ENCODE data around the gene INPP4B.
"Not testable (repeated sequence)": the region's sequence is repeated elsewhere in the genome, so short reads cannot be mapped to it uniquely, and the experiment has no call there.

INPP4B gene

DNA sequence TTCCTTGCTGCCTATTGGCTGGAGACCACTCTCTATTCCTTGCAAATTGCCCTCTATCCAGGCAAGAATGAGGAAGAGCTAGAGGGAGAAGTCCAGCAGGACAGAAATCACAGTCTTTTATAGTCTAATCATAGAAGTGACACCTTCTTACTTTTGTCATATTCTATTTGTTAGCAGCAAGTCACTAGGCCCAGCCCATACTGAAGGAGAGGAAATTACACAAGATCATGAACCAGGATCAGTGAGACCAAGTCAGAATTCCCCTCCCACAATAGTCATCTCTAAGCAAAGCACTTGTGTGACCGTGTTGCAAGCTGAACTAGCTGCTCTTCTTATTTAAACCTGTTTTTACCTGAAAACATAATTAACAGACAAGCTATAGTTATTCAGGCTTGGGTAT lies 317.7 kb downstream of the INPP4B start:
- DNase-seq = no peak

DNA sequence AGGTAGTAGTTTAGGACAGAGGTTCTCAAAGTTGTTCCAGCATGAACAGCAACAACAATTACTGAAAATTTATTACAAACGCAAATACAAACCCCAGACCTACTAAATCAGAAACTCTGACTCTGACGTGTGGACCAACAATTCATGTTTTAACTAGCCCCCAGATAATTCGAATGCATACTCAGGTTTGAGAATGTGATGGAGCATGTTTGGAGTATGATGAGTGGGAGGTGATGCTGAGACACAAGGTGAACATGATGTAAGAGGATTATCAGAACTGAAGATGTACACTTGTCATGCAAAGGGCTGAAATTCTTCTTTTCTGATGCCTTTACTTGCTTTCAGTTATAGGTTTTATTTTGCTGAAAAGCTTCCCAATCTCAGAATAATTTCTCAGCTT lies 323.0 kb downstream of the INPP4B start:
- no peak for DNase-seq

DNA sequence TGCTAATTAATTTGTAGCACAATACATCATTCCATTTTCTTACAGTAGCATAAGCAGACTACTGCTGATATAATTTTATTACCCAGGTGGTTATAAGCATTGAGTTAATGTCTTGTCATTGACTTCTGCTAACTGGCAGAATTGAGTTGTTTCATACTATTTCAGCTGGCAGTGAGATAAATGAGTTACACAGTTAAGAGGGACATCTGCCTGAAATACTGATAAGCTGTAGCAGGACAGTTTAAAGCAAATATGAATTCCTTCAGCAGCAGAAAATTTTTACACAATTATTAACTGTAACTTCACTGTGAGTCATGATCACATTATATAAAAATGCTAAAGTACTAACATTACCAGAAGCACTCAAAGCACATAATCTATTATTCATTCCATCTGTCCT lies 326.8 kb downstream of the INPP4B start:
- DNase-seq = no peak

DNA sequence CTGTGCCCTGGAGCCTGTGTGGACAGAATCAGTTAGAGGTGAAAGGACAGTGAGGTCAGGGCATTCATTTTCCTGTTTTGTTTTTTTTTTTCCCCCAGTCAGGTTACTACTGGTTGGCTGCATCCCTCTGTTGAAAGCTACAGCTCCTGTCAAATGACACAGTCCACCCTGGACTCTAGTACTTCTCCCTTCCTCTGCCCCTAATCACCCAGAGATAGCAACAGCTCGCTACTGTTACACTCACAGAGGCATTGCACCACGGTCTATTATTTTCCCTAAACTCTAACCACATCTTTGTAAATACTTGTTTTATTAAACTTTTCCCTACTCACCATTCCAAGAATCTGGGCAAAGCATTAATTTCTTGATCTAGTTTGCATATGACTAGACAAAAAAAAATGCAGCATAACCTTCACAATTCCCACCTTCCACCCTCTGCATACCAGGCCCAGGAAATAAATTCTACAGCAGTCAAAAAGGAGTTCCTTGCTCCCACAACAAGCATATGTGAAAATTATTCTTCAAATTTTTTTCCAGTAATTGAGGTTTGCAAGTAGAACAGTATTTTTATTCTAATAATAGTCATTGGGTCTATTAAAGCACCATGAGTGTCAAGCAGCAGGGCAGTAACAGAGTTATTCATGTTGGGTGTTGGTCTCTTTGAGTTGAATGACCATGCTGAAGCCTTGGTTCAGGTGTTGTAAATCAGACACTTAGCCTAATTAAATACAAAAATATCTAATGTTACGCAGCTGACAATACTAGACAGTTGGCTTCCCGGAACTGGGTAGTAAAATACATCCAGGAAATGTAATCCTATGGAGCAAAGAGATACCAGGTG lies 329.2 kb downstream of the INPP4B start:
- DNase-seq = no peak

DNA sequence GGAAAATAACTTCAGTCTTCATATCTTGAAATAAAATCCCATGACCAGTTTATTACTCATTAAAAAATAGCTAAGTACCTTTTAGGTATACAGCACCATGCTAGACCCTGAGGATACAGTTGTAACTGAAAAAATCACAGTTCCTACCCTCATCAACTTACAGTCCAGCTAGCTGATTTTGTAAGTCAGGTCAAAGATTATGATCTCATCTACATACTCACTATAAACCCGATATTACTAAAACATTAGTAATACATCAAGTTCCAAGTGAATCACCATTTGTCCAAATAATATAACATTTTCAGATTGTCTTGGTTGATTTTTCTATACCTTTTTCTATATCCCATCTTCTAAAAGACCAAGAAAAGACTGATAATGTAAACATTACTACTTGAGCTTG lies 333.9 kb downstream of the INPP4B start:
- DNase-seq = no peak

DNA sequence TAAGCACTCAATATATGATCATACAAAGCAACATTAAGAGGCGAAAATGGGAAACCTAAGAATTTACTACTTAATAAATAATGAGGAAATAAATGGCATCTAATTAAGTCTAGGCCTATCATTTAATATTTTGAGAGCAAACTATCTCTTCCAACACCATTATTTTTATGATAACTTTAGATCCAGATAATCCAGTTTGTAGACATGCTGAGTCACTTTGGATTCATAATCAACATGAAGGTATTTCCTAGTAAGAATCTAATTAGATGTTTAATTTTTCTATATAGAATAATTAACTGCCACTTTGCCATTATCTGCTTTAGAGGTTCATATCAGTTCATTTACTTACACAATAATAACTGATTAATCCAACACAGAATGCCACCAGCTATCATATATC lies 336.2 kb downstream of the INPP4B start:
- no peak for DNase-seq

DNA sequence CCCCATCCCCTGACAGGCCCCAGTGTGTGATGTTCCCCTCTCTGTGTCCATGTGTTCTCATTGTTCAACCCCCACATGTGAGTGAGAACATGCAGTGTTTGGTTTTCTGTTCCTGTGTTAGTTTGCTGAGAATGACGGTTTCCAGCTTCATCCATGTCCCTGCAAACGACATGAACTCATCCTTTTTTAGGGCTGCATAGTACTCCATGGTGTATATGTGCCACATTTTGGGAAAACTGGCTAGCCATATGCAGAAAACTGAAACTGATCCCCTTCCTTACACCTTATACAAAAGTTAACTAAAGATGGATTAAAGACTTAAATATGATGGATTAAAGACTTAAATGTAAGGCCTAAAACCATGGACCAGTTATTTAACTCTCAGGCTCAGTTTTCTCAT lies 336.7 kb downstream of the INPP4B start:
- DNase-seq = not testable (repeated sequence)

DNA sequence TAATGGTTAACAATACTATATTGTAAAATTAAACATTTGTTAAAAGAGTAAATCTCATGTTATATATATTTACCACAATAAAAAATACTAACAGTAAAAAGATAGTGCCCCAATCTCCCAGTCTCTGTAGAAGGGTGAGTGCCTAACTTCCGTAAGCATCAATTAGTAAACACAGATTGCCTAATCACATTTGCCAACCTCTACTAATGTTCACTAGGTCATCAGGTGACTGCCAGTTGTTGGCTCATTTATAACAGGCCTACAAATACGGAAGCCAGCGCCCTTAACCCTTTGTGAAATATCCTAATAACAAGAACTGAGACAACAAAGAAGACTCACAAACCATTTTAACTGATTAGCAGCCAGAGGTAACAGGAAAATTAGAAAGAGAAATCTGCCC lies 345.1 kb downstream of the INPP4B start:
- peak; percentile 58 for DNase-seq

DNA sequence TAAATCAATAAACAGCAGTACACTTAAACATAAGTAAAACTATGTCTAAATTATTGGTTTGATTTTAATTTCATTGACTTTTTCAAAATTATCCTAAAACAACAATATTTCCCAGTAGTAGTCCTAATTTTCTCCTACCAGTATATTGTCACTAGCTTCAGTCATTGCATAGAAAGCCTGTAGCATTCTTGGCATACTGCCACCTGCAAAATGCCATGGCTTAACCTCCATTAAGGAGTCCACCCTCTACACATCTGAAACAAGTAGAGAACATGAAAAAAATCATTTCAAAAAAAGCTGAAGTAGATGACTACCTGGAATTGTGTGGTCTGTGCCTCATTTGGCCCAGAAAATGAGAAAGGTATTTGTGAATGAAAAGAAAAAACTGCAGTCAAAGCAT lies 348.5 kb downstream of the INPP4B start:
- no peak for DNase-seq

DNA sequence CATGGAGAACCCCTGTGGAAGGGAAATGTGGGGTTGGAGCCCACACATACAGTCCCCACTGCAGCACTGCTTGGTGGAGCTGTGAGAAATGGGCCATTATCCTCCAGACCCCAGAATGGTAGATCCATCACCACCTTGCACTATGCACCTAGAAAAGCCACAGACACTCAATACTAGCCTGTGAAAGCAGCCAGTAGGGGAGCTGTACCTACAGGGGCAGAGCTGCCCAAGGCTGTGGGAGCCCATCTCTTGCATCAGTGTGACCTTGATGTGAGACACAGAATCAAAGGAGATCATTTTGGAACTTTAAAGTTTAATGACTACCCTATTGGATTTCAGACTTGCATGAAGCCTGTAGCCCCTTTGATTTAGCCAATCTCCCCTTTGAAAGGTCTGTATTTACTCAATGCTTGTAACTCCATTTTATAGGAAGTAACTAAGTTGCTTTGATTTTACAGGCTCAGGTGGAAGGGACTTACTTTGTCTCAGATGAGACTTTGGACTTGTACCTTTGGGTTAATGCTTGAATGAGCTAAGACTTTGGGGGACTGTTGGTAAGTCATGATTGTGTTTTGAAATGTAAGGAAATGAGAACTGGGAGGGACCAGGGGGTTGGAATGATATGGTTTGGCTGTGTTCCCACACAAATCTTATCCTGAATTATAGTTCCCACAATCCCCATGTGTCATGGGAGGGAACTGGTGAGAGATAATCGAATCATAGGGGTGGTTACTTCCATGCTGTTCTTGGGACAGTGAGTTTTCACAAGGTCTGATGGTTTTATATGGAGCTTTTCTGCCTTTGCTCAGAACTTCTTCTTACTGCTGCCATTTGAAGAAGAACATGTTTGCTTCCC lies 352.6 kb downstream of the INPP4B start:
- DNase-seq = no peak

DNA sequence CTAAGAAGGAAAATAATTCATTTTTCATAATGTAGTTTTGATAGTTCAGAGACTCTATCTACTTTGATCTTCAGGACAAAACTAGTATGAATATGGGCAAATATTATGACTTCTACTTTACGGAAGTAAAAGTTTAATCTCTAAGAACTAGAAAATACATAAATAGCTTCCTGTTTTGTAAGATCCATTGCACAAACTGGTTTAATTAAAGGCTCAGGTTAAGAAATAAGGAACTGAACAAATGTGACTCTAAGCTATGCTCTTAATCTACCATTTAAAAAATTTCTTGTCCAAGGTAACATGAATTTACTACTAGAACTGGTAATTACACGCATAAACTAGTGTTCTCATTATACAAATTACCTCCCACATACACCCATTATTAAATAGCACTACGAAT lies 360.6 kb downstream of the INPP4B start:
- DNase-seq = no peak

DNA sequence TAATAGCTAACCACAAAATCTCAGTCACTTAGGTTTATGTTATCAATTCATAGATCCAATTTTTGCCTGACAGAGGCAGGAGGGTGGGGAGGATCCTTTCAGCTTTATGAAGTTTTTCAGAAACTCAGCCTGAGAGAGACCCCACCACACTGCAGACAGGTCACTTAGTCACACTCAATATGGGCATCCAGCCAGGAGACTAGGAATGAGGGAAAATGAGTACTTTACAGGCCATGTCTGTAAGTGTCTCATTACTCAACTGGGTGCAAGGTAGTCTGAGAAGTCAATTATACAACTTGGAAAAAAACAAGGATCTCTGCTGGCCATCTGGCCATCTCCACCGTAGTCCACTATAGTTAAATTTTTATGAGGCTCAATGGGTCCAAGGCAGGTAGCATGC lies 365.9 kb downstream of the INPP4B start:
- no peak for DNase-seq

DNA sequence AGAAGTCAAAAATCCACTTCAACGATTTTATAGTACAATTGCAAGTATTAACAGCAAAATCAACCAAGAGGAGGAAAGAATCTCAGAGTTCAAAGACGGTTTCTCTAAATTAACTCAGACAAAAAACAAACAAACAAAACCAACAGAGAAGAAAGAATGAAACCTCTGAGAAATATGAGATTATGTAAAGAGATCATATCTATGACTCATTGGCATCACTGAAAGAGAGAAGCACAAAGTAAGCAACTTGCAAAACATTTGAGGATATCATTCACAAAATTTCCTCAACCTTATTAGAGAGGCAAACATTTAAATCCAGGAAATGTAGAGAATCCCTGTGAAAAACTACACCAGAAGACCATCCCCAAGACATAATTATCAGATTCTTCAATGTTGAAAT lies 370.4 kb downstream of the INPP4B start:
- peak; percentile 68 for DNase-seq

DNA sequence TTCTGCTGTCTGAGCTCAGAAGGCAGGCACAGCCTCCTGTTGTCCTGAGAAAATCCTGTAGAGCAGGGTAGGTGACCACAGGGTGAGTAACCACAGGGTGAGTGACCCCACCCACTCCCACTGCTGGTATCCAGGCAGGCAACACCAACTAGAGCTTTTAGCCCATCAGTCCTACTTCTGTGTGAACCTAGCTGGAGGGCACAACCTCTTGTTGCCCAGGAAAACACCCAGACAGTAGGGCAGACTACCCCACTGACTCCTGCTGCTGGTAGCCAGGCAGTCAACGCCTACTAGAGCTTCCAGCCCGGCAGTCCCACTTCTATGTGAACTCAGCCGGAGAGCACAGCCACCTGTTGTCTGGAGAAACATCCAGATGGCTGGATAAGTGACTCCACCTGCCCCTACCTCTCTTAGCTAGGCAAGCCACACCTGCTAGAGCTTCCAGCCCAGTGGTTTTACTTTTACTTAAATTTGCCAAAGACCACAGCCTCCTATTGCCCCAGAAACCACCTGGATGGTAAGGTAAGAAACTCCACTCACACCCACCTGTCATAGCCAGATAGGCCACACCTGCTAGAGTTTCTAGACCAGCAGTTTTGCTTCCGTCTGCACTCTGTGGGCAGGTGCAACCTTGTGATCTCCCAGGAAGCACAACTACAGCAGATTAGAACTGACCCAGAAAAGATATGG lies 371.6 kb downstream of the INPP4B start:
- peak; percentile 98 for DNase-seq

DNA sequence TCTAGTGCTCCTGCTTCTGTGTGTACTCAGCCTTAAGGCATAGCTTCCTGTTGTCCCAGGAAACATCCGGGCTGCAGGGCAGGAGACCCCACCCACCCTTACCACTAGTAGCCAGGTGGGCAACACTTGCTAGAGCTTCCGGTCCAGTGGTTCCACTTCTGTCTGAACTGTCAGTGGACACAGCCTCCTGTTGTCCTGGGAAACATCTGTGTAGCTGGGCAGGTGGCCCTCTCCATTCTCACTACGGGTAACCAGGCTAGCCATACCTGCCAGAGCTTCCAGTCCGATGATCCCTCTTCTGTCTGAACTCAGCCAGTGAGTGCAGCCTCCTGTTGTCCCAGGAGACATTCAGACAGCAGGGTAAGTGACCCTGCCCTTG lies 372.2 kb downstream of the INPP4B start:
- no peak for DNase-seq

DNA sequence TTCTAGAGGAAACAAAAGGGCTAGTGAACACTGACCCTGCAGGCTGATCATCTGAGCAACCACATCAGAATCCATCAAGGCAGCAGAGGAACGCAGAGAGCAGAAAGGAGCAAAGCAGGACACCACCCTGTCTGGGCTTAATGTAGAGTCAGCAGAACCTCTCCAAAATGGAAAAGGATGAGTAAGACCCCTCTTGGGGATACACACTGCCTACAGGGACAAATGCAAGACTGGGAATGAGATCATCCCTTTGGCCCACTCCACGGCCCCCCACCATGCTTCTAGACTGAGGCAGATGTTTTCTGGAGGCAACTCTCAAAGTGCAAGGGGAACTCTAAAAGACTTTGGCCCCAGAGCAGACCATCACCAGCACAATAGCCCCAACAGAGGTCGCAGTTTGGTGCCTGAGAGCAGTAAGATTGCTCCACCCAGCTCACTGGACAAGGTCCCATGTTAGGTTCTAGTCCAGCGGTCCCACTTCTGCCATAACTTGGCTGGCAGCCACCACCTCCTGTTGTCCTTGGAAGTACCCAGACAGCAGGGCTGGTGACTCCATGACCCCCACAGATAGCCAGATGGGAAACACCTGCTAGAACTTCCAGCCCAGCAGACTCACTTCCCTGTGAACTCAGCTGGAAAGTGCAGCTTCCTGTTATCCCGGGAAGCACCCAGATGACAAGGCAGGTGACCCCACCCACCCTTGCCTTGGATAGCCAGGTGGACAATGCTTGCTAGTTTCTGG lies 372.7 kb downstream of the INPP4B start:
- DNase-seq = peak; percentile 94

DNA sequence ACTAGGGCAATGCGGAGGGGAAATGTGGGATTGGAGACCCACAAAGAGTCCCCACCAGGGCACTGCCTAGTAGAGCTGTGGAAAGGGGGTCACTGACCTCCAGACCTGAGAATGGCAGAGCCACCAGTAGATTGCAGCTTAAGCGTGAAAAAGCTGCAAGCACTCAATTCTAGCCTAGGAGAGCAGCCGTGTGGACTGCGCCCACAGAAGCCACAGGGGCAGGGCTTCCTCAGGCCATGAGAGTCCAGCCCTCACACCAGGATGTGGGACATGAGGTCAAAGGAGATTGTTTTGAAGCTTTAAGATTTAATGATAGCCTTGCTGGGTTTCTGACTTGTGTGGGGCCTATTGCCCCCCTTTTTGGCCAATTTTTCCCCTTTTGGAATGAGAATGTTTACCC lies 379.0 kb downstream of the INPP4B start:
- no peak for DNase-seq

DNA sequence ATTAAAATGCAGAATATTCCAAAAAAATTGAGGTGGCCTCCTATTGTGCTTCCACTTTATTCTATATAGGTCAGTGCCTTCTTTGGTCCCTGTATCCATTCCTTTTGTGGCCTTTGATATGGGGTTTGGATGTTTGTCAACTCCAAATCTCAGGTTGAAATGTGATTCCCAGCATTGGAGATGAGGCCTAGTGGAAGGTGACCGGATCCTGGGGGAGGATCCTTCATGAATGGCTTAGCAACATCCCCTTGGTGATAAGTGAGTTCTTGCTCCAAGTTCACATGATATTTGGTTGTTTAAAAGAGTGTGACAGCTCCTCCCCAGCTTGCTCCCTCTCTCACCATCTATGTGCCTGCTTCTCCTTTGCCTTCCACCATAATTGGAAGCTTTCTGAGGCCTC lies 380.6 kb downstream of the INPP4B start:
- DNase-seq = no peak

DNA sequence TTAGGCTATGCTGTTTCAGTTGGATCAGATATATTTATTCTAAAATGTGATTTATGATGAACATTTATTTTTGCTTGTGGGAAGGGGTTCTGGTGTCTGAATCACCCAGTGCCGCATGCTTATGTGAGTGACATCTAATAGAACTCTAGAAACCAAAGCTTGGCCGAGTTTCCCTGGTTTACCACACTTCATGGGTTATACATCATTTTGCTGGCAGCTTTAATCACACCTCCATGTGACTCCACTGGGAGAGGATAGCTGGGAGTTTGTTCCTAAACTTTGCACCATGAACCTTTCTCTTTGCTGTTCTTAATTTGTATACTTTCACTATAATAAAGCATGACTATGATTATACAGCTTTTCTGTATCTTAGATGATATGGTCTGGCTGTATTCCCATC lies 382.9 kb downstream of the INPP4B start:
- DNase-seq = no peak

DNA sequence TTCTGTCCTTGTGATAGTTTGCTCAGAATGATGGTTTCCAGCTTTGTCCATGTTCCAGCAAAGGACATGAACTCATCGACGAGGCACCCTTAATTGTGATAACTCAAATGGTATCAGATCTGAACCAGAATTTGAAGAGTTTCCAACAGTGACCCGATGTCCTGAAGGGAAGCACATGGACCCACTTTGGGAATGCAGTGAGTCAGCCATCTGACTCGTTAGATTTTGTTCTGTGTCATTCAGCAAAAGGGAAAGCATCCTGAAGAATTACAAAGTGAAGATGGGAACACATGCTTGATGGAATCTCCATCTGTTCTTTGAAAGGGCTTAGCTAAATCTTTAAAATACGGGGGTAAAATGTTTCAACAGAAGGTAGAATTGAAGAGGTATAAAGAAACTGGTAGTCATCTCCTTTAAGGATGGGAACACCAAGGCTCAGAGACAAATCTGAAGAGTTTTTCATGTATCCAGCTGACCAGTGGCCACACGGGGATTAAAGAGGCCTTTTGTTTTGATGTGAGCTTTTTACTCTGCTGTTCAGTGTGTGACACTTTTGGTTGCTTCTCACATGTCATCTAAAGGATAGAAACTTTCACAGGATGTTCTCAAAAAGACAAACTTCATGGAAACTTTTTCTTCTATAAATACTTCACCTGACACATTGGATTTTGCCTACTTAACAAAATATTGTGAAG lies 393.8 kb downstream of the INPP4B start:
- no peak for DNase-seq

DNA sequence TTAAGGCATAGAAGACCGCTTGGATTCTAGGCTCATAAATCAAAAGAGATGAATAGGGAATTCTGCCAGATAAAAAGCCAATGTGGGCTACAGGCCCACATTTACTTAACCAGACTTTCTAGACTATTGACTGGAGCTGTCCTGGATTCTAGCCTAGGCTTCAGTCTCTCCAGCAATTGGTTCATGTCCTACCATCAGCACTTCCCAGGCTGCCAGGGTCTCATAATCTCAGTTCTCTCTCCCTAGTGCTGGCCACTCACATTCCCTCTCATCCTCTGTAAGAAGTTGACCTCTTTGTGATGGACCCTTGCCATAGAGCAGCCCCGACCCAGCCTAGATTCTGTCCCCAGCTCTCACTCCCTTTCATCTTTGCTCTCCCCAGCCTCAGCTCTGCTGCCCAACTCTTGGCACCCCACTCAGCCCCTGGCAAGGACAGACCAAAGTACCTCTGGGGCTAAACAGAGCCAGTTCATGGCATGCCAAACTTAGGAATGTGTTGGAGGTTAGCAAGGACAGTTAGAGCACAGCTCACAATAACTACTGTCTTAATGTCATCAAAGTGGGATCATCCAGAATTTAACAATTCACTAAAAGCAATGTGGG lies 396.2 kb downstream of the INPP4B start:
- DNase-seq = no peak

DNA sequence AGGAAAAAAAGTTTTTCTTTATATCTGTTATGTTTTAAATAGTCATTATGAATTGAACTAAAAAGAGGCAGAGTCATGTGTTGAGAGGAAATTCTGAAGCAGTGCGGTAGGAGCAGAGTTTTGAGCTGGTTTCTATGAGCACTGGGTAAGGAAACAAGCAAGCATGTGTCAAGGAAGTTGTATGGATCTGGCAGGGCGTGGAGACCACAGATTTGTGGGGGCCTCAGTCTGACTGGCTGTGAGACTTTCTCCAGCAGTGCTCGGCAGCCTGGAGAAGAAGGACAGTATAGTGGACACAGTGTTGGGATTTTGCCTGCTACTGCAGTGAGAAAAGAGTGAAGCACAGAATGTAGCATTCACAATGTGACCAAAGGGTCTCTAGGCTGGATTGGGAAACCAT lies 399.1 kb downstream of the INPP4B start:
- no peak for DNase-seq

All from NCI-H2029 (cell line).